ENCODE data around the gene PBX1.

PBX1 gene

GRCh38 chr1:164664127-164664526 lies 105.1 kb downstream of the PBX1 start:
- no peak overlapping the region for H3K4me2 ChIP-seq (ENCODE audit: low read depth, low read length)
- H3K9ac ChIP-seq (ENCODE audit: low read length), result no peak overlapping the region
- TF ChIP-seq EZH2phosphoT487 (IDR thresholded peaks at IDR 0.05; ENCODE audit: low read length) (no peak), CTCF (IDR thresholded peaks at IDR 0.05; ENCODE audit: low read length) (no peak), EZH2 (optimal IDR thresholded peaks at IDR 0.05; ENCODE audit: low read depth, low read length) (no peak)
- DNase-seq, result no peak
- H3K27ac ChIP-seq (ENCODE audit: low read length), result no peak overlapping the region
- no peaks in the 10 kb centered on the region for H3K27me3 ChIP-seq (replicated peaks; ENCODE audit: insufficient read depth, low read length)
- H3K9me2 ChIP-seq (replicated peaks; ENCODE audit: insufficient read depth, low read length), result no peaks in the 10 kb centered on the region
- no peaks in the 10 kb centered on the region for H3K36me3 ChIP-seq (replicated peaks; ENCODE audit: insufficient read depth, low read length)
- H3K4me1 ChIP-seq (ENCODE audit: low read length), result peaks cover 50% of the 10 kb centered on the region
- H4K20me1 ChIP-seq (ENCODE audit: insufficient read depth, low read length), result no peaks in the 10 kb centered on the region
- 0 out of 2 replicates have a peak, but pooled peaks cover 6% of the 10 kb centered on the region for H3K79me2 ChIP-seq (ENCODE audit: low read length)
- peaks cover 29% of the 10 kb centered on the region for H3F3A ChIP-seq (ENCODE audit: insufficient read depth, low read length)
- H3K4me3 ChIP-seq (ENCODE audit: low read length), result no peak overlapping the region
- no peaks in the 10 kb centered on the region for H3K9me3 ChIP-seq (replicated peaks; ENCODE audit: insufficient read depth, low read length)
- no peak overlapping the region for H2AFZ ChIP-seq (ENCODE audit: low read length)

- Histone ChIP-seq H3K4me1 (ENCODE audit: low read length) (peaks cover 22% of the 10 kb centered on the region), H3K4me3 (ENCODE audit: low read length) (no peak overlapping the region), H3K79me2 (ENCODE audit: low read length) (0 out of 2 replicates have a peak, but pooled peaks cover 6% of the 10 kb centered on the region), H2AFZ (ENCODE audit: low read length) (no peak overlapping the region), H3K4me2 (ENCODE audit: low read depth, low read length) (no peak overlapping the region), H3K9me2 (replicated peaks; ENCODE audit: insufficient read depth, low read length) (no peaks in the 10 kb centered on the region), H3K27ac (ENCODE audit: low read length) (peak overlapping the region; percentile 61; the same call in 1 of the 2 replicates), H3K36me3 (replicated peaks; ENCODE audit: insufficient read depth, low read length) (no peaks in the 10 kb centered on the region), H3K27me3 (replicated peaks; ENCODE audit: insufficient read depth, low read length) (no peaks in the 10 kb centered on the region), H4K20me1 (ENCODE audit: insufficient read depth, low read length) (no peaks in the 10 kb centered on the region), H3K9ac (ENCODE audit: low read length) (no peak overlapping the region), H3K9me3 (replicated peaks; ENCODE audit: insufficient read depth, low read length) (no peaks in the 10 kb centered on the region), H3F3A (ENCODE audit: insufficient read depth, low read length) (peaks cover 7% of the 10 kb centered on the region; the same call in 1 of the 2 replicates)
- TF ChIP-seq EZH2phosphoT487 (IDR thresholded peaks at IDR 0.05; ENCODE audit: low read length), result no peak
- TF ChIP-seq CTCF (IDR thresholded peaks at IDR 0.05; ENCODE audit: low read length), result no peak
- TF ChIP-seq EZH2 (optimal IDR thresholded peaks at IDR 0.05; ENCODE audit: low read depth, low read length), result no peak
- no peak for DNase-seq
These were observed 108.0 kb downstream of the PBX1 start for GRCh38 chr1:164667001-164667400.

GRCh38 chr1:164667600-164667999 lies 108.6 kb downstream of the PBX1 start:
- Histone ChIP-seq H3K4me3 (ENCODE audit: low read length) (peak overlapping the region; percentile 12; the same call in 1 of the 2 replicates), H3K27me3 (replicated peaks; ENCODE audit: insufficient read depth, low read length) (no peaks in the 10 kb centered on the region), H4K20me1 (ENCODE audit: insufficient read depth, low read length) (no peaks in the 10 kb centered on the region), H2AFZ (ENCODE audit: low read length) (peak overlapping the region; percentile 60), H3K4me2 (ENCODE audit: low read depth, low read length) (peak overlapping the region; percentile 66), H3K36me3 (replicated peaks; ENCODE audit: insufficient read depth, low read length) (no peaks in the 10 kb centered on the region), H3K9me2 (replicated peaks; ENCODE audit: insufficient read depth, low read length) (no peaks in the 10 kb centered on the region), H3K27ac (ENCODE audit: low read length) (peak overlapping the region; percentile 61; the same call in 1 of the 2 replicates), H3K9me3 (replicated peaks; ENCODE audit: insufficient read depth, low read length) (no peaks in the 10 kb centered on the region), H3K79me2 (ENCODE audit: low read length) (0 out of 2 replicates have a peak, but pooled peaks cover 6% of the 10 kb centered on the region), H3K9ac (ENCODE audit: low read length) (peak overlapping the region; percentile 7; the same call in 1 of the 2 replicates), H3K4me1 (ENCODE audit: low read length) (peaks cover 16% of the 10 kb centered on the region), H3F3A (ENCODE audit: insufficient read depth, low read length) (peaks cover 7% of the 10 kb centered on the region; the same call in 1 of the 2 replicates)
- TF ChIP-seq EZH2phosphoT487 (IDR thresholded peaks at IDR 0.05; ENCODE audit: low read length) (no peak), EZH2 (optimal IDR thresholded peaks at IDR 0.05; ENCODE audit: low read depth, low read length) (no peak), CTCF (IDR thresholded peaks at IDR 0.05; ENCODE audit: low read length) (no peak)
- DNase-seq, result peak; percentile 90
